Measurements from ENCODE around the gene MGRN1.

GRCh38 chr16:4679156-4679849 is 54.7 kb downstream of the MGRN1 start:
- TF ChIP-seq, protein P1, sequence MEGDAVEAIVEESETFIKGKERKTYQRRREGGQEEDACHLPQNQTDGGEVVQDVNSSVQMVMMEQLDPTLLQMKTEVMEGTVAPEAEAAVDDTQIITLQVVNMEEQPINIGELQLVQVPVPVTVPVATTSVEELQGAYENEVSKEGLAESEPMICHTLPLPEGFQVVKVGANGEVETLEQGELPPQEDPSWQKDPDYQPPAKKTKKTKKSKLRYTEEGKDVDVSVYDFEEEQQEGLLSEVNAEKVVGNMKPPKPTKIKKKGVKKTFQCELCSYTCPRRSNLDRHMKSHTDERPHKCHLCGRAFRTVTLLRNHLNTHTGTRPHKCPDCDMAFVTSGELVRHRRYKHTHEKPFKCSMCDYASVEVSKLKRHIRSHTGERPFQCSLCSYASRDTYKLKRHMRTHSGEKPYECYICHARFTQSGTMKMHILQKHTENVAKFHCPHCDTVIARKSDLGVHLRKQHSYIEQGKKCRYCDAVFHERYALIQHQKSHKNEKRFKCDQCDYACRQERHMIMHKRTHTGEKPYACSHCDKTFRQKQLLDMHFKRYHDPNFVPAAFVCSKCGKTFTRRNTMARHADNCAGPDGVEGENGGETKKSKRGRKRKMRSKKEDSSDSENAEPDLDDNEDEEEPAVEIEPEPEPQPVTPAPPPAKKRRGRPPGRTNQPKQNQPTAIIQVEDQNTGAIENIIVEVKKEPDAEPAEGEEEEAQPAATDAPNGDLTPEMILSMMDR (IDR thresholded peaks at IDR 0.05) = no peak
- no peak for TF ChIP-seq POLR2A (IDR thresholded peaks at IDR 0.05; ENCODE audit: low read depth)
- TF ChIP-seq POLR2AphosphoS5 (IDR thresholded peaks at IDR 0.05) = no peak

Measured in esophagus muscularis mucosa (tissue), 3 donors.